NB4 (cell line): ENCODE results near the gene ZNF783.

Experiments
- DNase-seq: peaks from one replicate; pipeline ENCODE4 v3.0.0; 2010; ENCODE audit warnings: low read depth
- H3K4me3 ChIP-seq: one replicate; pipeline ENCODE4 v1.5.1; 2011; ENCODE audit warnings: mild to moderate bottlenecking, low read depth, low read length, moderate library complexity
- MYC ChIP-seq: IDR thresholded peaks from 2 replicates; pipeline ENCODE4 v1.6.1; 2011; ENCODE audit warnings: low read depth, low read length
- POLR2A ChIP-seq: IDR thresholded peaks from 2 replicates; pipeline ENCODE4 v1.6.1; 2011; ENCODE audit warnings: mild to moderate bottlenecking; ENCODE audit not compliant: insufficient read length; ENCODE audit errors: extremely low read depth
- TF ChIP-seq, protein P1 (sequence below): IDR thresholded peaks from one replicate; pipeline ENCODE4 v1.5.1; 2012; ENCODE audit warnings: low read depth, low read length
- TF ChIP-seq, protein P2 (sequence below): IDR thresholded peaks from 2 replicates; pipeline ENCODE4 v1.6.1; 2011; ENCODE audit warnings: low read depth, low read length

ZNF783 gene

DNA sequence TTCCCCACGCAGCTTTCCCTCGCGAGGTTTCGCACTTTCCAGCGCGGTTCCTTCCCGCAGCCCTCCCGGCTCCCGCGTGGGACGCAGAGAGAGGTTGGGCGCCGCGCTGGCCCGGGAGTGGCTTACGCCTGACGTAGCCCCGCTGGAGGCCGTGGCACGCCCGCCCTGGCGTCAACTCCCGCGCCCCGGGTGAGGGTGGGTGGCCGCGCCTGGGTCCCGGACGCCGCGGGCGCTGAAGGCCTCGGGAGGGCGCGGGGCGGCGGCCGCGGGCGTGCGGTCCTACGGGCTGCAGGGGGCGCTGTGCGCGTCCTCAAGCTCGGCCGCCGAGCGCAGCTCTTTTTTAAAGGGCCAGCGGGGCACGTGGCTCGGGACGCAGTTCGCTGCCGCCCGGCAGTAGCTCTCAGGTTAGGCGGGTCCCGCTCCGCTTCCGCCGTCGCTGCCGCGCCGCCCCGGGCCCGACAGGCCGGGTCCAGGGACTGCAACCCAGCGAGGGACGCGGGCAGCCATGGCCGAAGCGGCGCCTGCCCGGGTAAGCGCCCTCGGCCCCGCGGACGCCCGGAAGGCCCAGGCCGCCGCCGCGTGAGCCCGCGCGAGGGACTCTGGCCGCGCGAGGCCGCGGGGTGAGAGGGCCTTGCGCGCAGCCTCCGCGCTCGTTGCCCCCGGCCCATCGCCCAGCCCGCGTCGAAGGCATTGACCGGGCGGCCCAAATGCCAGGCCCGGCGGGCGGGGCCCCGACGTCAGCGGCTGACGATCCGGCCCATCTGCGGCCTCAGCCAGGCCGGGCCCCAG, at the start of gene ZNF783:
TSS of gene ZNF783 (plus strand) at position 368 of the 789 bp plus-strand sequence. CDS start at position 506, 138 bp downstream.
- TF ChIP-seq, protein P1, sequence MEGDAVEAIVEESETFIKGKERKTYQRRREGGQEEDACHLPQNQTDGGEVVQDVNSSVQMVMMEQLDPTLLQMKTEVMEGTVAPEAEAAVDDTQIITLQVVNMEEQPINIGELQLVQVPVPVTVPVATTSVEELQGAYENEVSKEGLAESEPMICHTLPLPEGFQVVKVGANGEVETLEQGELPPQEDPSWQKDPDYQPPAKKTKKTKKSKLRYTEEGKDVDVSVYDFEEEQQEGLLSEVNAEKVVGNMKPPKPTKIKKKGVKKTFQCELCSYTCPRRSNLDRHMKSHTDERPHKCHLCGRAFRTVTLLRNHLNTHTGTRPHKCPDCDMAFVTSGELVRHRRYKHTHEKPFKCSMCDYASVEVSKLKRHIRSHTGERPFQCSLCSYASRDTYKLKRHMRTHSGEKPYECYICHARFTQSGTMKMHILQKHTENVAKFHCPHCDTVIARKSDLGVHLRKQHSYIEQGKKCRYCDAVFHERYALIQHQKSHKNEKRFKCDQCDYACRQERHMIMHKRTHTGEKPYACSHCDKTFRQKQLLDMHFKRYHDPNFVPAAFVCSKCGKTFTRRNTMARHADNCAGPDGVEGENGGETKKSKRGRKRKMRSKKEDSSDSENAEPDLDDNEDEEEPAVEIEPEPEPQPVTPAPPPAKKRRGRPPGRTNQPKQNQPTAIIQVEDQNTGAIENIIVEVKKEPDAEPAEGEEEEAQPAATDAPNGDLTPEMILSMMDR = peak; percentile 61
- TF ChIP-seq, protein P2, sequence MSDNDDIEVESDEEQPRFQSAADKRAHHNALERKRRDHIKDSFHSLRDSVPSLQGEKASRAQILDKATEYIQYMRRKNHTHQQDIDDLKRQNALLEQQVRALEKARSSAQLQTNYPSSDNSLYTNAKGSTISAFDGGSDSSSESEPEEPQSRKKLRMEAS = peak; percentile 97
- TF ChIP-seq MYC (peak; percentile 95), POLR2A (peak; percentile 24)
- peak within 1 kb of the TSS; percentile 64 for H3K4me3 ChIP-seq
- DNase-seq = peak; percentile 95

DNA sequence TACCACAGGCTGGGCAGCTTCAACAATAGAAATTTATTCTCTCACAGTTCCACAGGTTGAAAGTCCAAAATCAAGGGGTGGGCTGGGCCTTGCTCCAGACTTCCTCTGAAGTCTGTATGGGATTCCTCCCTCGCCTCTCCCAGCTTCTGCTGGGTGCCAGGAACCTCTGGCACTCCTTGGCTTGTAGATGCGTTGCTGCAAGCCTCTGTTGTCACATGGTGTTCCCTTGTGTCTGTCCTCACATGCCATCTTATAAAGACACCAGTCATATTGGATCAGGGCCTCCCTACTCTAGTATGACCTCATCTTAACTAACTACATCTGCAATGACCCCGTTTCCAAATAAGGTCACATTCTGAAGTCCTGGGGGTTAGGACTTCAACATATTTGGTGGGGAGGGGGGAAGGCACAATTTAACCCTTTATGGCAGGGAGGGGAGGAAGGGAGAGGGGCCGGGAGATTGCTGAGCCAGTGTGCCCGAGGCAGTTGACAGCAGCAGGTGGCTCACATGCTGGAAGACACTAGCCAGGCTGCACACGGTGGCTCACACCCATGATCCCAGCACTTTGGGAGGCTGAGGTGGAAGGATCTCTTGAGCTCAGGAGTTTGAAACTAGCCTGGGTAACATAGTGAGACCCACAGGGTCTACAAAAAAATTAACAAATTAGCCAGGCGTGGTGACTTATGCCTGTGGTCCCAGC, 47.8 kb upstream of the ZNF783 start:
- no peak for DNase-seq
- no peak for TF ChIP-seq MYC
- TF ChIP-seq POLR2A = no peak
- TF ChIP-seq, protein P1 = no peak
- TF ChIP-seq, protein P2 = no peak
- H3K4me3 ChIP-seq = no peak overlapping the region

DNA sequence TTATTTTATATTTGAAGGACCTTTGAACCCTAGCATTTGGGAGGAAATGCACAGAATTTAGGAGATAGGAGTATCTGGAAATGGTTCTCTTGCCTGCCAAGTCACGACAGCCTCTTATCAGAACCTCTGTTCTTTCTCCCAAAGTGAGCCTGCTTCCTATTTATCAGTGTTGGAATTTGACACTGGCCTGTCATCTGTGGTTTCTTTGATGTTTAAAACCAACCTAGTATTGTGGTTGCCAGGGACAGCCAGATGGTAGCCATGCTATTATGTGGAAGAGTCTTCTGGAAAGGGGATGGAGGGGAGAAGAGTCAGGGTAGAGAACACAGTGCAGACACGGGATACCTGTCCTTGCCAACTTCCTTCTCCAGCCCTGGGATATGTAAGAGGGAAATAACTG, 45.6 kb upstream of the ZNF783 start:
- TF ChIP-seq MYC = no peak
- TF ChIP-seq, protein P1 = no peak
- no peak for TF ChIP-seq POLR2A
- TF ChIP-seq, protein P2 = no peak
- H3K4me3 ChIP-seq = no peak overlapping the region
- DNase-seq = no peak

DNA sequence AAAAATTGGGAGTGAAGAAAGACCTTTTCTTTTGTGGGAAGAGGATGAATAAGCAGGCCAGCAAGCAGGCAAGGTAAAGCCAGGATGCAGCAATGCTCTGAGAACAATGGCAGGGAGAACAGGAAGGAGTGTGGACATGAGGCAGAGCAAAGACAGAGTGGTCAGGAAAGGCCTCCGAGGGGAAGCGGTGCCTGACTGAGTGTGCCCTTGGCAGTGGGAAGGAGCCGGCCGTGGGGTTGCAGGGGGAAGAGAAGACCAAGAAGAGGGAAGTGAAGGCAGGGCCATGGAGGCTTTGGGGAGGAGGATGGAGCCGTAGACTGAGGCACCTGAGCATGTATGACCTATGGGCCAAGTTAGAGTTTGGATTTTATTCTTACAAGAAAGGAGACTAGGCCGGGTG, 44.4 kb upstream of the ZNF783 start:
- no peak overlapping the region for H3K4me3 ChIP-seq
- DNase-seq = no peak
- TF ChIP-seq, protein P2 = no peak
- TF ChIP-seq POLR2A (no peak), MYC (no peak)
- TF ChIP-seq, protein P1 = no peak

DNA sequence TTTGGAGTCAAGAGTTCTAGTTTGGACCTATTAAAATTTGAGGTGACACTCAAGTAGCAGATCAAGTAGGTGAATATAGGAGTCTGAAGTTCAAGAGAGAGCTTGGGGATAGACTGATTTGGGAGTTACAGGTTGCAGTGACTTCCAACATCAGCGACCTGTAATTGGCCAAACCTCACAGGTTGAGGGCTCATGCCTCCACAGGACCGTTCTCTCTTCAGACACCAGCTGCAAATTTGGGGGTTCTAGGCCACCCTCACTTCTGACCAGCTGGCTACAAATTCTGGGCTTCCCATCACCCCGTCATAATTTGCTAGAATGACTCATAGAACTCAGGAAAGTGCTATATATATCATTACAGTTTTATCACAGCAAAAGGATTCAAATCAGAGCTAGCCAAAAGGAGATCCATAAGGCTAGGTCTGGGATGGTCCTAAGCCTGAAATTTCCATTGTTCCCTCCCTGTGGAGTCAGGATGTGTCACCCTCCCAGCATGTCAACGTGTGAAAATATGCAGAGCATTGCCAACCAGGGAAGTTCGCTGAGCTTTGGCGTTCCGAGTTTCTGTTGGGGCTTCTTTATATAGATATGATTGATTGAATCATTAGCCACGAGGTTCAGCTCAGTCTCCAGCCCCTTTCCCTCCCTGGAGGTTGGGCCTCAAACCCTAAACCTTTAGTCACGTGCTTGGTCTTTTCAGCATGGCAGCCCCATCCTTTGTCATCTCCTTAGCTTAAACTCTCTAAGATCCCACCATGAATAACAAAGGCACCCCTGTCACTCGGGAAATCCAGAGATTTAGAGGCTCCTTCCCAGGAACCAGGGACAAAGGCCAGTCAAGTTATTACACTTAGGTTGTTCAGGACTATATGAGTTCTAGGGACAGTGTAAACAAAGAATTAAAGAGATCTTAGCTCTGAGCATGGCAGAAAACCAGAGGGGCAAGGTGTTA, 43.3 kb upstream of the ZNF783 start:
- no peak overlapping the region for H3K4me3 ChIP-seq
- TF ChIP-seq MYC = no peak
- TF ChIP-seq, protein P2 = no peak
- TF ChIP-seq POLR2A = no peak
- DNase-seq = no peak
